ENCODE data around the gene MSL2. TPM values are rescaled to one million over a fixed set of nuclear protein-coding genes. Genes with fewer than 3 reads are reported as not detected.

The MSL2 gene
- total and polyA plus RNA-seq, 2 of the 8 experiments (the other 6 are each of a cell fraction or from before 2014, with no cell fraction given): 9.1 to 41.8 TPM

GRCh38 chr3:136195258-136196063, 674 bp downstream of the MSL2 start:
- no peak overlapping the region; the same call in 1 of the 2 replicates for H2AFZ ChIP-seq (ENCODE audit: low read length)
- 1% methylated on average over 52 of the region's 103 CpGs; no CpG with 5 or more reads in 1 of the 2 experiments for WGBS, 2 experiments (ENCODE audit: extremely low coverage in 1 of 2, insufficient coverage in 1 of 2, insufficient read length in 1 of 2, insufficient replicate concordance in 2 of 2, low coverage in 1 of 2, low lambda C conversion rate in 2 of 2, missing lambda C conversion rate in 1 of 2)
- TF ChIP-seq SRF (IDR thresholded peaks at IDR 0.05; ENCODE audit: low read depth, low read length): no peak
- TF ChIP-seq, protein P1, sequence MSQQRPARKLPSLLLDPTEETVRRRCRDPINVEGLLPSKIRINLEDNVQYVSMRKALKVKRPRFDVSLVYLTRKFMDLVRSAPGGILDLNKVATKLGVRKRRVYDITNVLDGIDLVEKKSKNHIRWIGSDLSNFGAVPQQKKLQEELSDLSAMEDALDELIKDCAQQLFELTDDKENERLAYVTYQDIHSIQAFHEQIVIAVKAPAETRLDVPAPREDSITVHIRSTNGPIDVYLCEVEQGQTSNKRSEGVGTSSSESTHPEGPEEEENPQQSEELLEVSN (IDR thresholded peaks at IDR 0.05): peak; percentile 52
- TF ChIP-seq RBBP5 (IDR thresholded peaks at IDR 0.05; ENCODE audit: borderline replicate concordance, low read depth, low read length): peak; percentile 94
- TF ChIP-seq MAX (IDR thresholded peaks at IDR 0.05): peak; percentile 54
- TF ChIP-seq YY1 (IDR thresholded peaks at IDR 0.05; ENCODE audit: low read depth, low read length): peak; percentile 78
- TF ChIP-seq BACH1 (IDR thresholded peaks at IDR 0.05; ENCODE audit: low read length): no peak
- 0 out of 2 replicates have a peak, but pooled peaks have one; percentile 38 for TF ChIP-seq POLR2AphosphoS5 (IDR thresholded peaks at IDR 0.05; ENCODE audit: low read depth, low read length)
- peak; percentile 49; the same call in 1 of the 2 replicates for TF ChIP-seq TBP (IDR thresholded peaks at IDR 0.05; ENCODE audit: low read depth, low read length)
- TF ChIP-seq KDM5A (IDR thresholded peaks at IDR 0.05; ENCODE audit: low read length): no peak
- TF ChIP-seq ASH2L (IDR thresholded peaks at IDR 0.05; ENCODE audit: low read length): peak; percentile 65
- TF ChIP-seq PHF8 (conservative IDR thresholded peaks at IDR 0.05; ENCODE audit: low read depth, low read length): peak; percentile 39; the same call in 1 of the 2 replicates

More at GRCh38 chr3:136195258-136196063, 674 bp downstream of the MSL2 start:
- peak in 1 of 2 experiments; percentile 85 for DNase-seq (ENCODE audit: low read depth in 1 of 2, low spot score in 2 of 2)
- ChIA-PET CTCF (ENCODE audit: partially characterized antibody) (interaction anchor here (0.8 to 1.0 kb wide), 2 partner anchors 9 to 53 kb away, joined by 3 to 4 read pairs; no protein-coding TSS in a partner anchor), POLR2A (ENCODE audit: partially characterized antibody) (interaction anchor here (0.7 to 6.6 kb wide), 22 partner anchors 10 to 811 kb away, joined by 3 to 86 read pairs (median 4); partner anchors contain the start of genes PCCB and STAG1)
- peak overlapping the region; percentile 89 for H4K91ac ChIP-seq (replicated peaks; ENCODE audit: insufficient read length, low read length)
- peaks cover 10% of the 10 kb centered on the region; the same call in 1 of the 2 replicates for H3K23me2 ChIP-seq (ENCODE audit: low read depth, low read length)
- peak overlapping the region; percentile 47 for H3K4ac ChIP-seq (replicated peaks; ENCODE audit: insufficient read length, low read depth, low read length)
- H2AK5ac ChIP-seq (ENCODE audit: low read depth, low read length): no peak overlapping the region
- H2BK15ac ChIP-seq (ENCODE audit: low read length): no peak overlapping the region
- H4K20me1 ChIP-seq (replicated peaks in 1 of 2; ENCODE audit: control insufficient read depth in 1 of 2, insufficient read depth in 2 of 2, low read length in 2 of 2): peaks cover 22 to 27% of the 10 kb centered on the region in 2 experiments
- peak overlapping the region; percentile 87 to 98 (median 95) for H3K9ac ChIP-seq (replicated peaks in 1 of 4; ENCODE audit: extremely low read depth in 1 of 4, low read depth in 3 of 4, low read length in 3 of 4)
- peaks cover 0 to 7% (median 0%) of the 10 kb centered on the region in 4 experiments; a peak in 1 of 7 replicates for H3K4me1 ChIP-seq (replicated peaks in 1 of 4; ENCODE audit: control insufficient read depth in 3 of 4, insufficient read depth in 4 of 4, low read length in 3 of 4)
- peak overlapping the region; percentile 98 for H2BK5ac ChIP-seq (ENCODE audit: low read depth, low read length)
- H3K27me3 ChIP-seq (replicated peaks in 1 of 4; ENCODE audit: control insufficient read depth in 3 of 4, extremely low read depth in 1 of 4, insufficient read depth in 3 of 4, low read length in 3 of 4): no peaks in the 10 kb centered on the region
- H2BK20ac ChIP-seq (ENCODE audit: low read length): no peak overlapping the region
- H3K27ac ChIP-seq (ENCODE audit: low read depth, low read length): peak overlapping the region; percentile 97
- peak overlapping the region; percentile 98 for H4K8ac ChIP-seq (ENCODE audit: extremely low read depth, insufficient read depth, low read length)
- H3K56ac ChIP-seq (replicated peaks; ENCODE audit: insufficient read length, low read depth, low read length): peak overlapping the region; percentile 90
- no peak overlapping the region for H2BK120ac ChIP-seq (replicated peaks; ENCODE audit: low read depth, low read length)
- peak overlapping the region; percentile 98 for H3K18ac ChIP-seq (ENCODE audit: extremely low read depth, low read length)
- no peaks in the 10 kb centered on the region for H3K36me3 ChIP-seq (ENCODE audit: control insufficient read depth in 2 of 4, insufficient read depth in 4 of 4, low read length in 3 of 4)
- peaks cover 4% of the 10 kb centered on the region; the same call in 1 of the 2 replicates for H3K79me1 ChIP-seq (ENCODE audit: low read depth, low read length)
- peaks cover 31 to 48% of the 10 kb centered on the region in 2 experiments for H3K79me2 ChIP-seq (ENCODE audit: control insufficient read depth in 1 of 2, insufficient read depth in 2 of 2, low read length in 2 of 2)
- H4K5ac ChIP-seq (ENCODE audit: insufficient read length, low read depth, low read length): peak overlapping the region; percentile 84
- H3K23ac ChIP-seq (ENCODE audit: insufficient read length): no peak overlapping the region
- no peaks in the 10 kb centered on the region; a peak in 1 of 4 replicates for H3K9me3 ChIP-seq (ENCODE audit: insufficient read depth in 2 of 2, low read depth in 1 of 2, low read length in 1 of 2)
- no peak for FAIRE-seq
- peak overlapping the region; percentile 89 to 95 for H3K4me2 ChIP-seq (ENCODE audit: insufficient read depth in 1 of 2, low read depth in 2 of 2, low read length in 2 of 2)
- H3K4me3 ChIP-seq (ENCODE audit: extremely low read depth in 1 of 4, insufficient read depth in 2 of 4, low read depth in 3 of 4, low read length in 4 of 4): peak overlapping the region; percentile 93 to 98 (median 94)
- no peak overlapping the region for H3K14ac ChIP-seq (ENCODE audit: insufficient read length)
- no peak overlapping the region for H2BK12ac ChIP-seq (ENCODE audit: low read depth, low read length)
